MV-4-11 (cell line): ENCODE data around the gene DUSP3.
A peak's percentile ranks its signal among the peaks of the same experiment; 100 is the strongest.

Experiments
- DNase-seq: peaks from one replicate; lab custom pipeline; 2025; lab: John Stamatoyannopoulos, UW

Gene DUSP3

DNA sequence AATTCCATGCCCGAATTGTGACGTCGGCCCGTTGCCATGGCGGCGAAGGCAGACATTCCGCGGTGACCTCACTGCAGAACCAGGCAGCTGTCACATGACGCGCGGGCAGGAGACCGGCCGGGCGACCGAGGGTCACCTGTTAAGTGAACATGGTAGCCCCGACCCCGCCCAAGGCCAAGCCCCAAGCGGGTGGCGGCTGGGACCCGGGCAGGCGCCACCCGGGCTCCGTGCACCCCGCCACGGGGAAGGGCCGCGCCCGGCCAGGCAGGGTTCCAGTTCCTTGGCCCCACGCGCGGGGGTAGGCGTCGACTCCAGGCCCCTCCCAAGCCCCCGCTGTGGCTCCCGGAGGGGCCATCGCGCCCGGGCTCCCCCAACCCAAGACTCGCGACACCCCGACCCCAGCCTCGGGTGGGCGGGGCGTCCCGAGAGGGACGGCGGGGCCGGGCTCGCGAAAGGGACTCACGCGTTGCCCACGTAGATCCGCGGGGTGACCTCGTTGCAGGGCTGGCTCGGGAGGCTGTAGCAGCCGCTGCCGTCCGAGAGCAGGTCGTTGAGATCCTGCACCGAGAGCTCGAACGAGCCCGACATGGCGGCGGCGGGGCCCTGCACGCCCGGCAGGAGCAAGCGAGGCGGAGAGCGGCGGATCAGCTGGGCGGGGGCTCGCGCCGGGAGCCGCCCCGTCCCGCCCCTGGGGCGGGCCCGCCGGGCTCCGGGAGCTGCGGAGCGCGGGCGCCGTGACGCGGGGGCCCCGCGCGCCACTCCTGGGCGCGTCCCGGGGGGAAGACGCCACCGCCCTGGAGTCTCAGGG lies at the start of gene DUSP3:
TSS of gene DUSP3 (minus strand) at position 641 of the 808 bp plus-strand sequence. CDS start at position 588, 53 bp downstream.
- DNase-seq: peak; percentile 45

DNA sequence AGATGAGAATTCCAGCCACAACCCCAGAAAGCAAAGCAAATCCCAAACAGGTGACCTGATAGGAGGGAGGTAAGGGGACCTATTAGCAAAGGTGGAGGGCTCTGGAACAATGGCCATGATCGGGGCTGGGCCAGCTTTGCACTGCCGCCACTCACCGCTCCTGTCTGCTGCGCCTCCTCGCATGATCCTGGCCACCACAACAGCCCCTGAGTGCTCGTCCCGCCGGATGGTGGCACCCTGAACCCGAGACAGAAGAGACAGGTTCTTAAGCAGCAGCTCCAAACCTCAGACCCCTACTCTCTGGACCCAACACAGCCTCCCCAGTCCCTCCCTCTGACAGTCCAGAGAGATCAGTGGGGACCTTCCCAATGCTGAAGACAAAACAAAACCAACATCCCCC lies 48.8 kb upstream of the DUSP3 start:
- no peak for DNase-seq

DNA sequence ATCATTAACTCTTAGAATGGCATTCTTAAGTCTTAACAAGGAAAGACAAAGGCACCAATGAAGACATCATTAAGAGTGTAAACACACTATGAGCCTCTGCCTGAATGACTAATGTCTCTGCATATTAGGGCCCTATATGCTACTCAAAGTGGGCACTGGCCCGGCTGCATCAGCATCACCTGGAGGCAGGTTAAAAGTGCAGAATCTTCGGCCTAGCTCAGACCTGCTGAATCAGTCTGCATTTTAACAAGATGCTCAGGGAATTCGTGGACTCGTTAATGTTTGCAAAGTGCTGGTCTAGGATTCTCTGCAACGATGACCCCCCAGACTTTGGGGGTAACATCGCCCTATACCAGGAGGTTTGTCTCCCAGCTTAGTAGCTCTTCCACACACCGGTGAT lies 47.4 kb upstream of the DUSP3 start:
- DNase-seq: no peak

DNA sequence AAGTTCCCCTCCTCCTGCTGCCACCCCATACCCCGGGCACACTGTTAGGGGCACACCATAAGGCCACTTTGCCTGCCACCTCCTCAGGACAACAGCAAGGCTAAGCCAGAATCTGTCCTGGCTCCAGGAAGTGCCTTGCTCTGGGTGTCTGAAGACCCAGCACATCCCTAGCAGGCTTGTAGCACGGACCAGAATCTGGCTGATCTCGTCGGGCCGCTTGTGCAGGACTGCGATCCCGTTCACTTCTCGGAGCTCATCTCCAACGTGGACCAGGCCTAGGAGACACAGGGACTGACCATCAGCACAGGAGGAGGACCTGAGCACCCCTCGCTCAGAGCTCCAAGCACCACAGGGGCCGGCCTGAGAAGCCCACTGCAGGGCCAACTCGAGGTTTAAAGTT lies 46.8 kb upstream of the DUSP3 start:
- DNase-seq: no peak

DNA sequence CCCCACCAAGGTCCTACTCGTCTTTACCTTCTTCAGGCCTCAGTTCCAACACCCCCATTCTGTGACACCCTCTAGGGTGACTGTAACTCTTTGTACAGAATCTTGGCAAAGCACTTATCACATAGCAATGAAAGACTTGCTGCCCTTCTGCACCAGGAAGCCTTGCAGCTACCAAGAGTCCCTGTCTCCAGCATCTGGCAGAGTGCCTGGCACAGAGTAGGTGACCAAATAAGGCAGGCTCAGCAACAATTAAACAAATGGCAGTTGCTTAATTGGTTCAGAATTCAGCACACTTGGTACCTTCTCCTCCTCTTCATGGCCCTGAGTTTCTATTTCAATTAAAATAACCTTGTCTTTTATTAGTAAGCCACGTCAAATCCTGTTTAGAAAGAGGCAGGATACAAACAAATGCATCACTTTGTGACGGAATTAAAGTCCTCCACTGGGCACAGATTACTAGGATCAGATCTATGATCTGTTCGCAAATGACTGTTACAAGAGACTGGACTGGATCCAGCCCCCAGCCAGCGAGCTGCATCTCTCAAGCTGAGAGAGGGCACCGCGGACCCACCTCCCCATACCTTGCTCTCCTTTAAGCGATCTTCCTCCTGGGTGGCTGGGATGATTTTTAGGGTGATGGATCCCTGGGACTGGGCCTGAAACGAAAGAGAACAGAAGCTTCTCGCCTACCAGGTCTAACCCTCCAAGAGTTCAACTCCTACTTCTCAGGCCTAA lies 44.7 kb upstream of the DUSP3 start:
- DNase-seq: no peak

DNA sequence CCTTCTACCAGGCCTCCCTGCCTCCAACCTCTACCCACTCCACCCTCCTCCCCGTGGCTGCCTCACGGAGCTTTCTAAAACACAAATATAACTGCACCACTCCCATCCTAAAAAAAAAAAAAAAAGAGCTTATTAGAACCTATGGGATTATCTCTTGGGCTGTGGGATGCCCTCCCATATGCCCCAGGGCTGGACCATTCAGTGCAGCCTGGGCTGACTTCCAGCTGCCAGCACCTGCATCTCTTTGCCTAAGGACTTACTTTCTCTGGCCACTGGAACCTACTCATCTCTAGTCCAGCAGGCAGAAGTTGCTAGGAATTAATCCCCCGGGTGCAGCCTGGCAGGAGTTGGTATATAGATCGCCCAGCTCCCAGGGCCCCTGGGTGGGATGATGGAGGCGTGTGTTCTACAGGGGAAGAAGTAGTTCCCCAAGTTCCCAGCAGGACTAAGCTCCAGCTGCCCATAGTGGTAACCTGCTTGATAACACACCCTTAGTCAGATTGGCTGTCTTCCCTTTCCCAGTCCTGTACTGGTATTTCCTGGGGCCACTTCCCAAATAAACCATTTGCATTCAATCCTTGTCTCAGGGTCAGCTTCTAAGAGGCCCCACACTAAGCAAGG lies 43.9 kb upstream of the DUSP3 start:
- DNase-seq: no peak

DNA sequence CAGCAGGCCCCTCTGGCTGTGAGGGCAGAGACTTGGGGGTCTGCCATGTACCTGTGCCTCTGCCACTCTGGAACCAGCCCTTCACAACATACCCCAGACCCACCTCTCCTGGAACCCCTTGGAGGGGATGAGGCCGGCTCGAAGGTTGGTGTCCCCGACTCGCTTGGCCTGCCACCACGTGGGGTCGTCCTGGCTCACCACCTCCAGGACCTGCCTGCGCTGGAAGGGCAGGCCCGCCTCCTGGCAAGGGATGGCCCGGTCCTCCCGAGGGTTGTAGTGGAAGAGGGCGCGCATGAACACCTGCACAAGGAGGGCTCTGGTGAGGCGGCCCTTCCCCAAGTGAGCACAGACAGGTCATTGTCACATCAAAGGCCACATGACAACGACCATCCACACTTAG lies 42.0 kb upstream of the DUSP3 start:
- no peak for DNase-seq

DNA sequence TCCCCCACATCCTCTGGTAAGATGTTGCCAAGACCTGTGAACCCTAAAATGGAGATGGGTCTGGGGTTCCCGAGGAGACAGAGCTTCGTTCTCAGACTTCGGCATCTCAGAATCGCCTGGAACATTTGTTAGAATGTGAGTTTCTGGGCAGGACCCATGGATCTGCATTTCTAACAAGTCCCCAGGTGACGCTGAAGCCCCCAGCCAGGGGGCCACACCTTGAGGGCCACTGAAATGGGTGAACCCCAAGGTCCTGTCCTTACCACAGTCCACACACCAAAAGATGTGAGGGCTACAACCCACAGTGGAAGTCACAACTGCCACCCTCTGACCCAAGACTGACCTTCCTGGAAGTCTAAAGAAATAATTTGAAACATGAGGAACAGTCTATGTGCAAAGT lies 40.2 kb upstream of the DUSP3 start:
- no peak for DNase-seq

DNA sequence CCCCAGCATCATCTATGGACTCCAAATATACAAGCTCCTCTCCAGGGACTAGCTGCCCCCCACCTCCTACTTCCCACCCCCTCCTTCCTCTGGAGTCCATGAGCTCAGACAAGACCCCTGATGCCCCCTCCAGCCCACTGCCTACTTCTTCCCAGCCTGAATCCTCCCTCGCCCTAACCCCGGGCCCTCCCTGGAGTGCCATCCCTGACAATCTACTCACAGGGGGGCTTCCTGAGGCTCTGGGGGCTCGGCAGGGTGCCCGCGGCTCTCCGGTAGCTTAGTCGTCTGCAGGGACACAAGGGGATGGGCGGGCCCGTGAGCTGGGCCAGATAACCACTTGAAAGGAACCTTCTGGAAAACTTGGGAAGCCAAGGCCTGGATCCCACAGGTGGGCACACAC lies 39.0 kb upstream of the DUSP3 start:
- no peak for DNase-seq

DNA sequence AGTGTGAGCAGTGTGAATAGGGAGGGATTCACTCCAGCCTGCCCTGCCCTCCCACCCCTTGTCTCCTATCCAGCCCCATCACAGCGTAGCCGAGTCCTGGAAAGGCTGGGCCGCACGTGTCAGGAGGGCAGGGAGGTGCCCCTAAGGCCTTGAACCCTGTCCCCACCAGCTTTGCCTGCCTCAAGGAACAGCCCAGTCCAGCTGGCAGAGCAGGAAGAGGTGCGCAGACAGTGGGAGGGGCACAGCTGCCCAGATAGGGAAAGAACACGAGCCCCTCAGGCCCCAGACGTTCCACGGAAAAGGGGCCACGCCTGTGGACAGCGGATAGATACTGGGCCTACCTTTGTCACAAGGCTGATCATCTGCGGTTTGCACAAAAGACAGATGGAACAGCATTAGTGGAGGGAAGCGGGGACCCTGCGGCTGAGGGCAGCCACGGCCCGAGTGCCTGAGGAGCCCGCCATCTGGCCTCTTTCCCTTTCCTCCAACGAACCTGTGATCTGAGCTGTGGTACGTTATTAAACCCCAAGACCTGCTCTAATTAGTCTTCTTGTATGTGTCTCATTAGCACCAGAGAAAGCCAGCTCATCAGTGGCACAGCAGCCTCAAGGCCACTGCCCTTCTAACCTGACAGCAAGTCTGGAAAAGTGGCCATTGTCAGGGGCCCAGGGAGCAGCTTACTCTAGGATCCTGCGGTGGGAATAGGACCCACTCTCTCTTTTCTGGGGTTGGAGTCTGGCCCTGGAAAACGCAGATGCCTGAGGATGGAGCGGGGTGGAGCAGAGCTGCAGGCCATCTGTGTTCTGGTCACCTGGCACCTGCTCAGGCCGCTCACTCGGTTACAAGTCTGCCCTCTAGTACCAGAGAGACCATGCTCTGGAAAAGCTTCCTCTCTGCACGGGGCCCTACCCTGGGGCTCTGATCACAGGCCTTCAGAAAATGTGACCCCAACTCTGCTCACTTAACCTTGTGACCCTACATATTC lies 37.9 kb upstream of the DUSP3 start:
- DNase-seq: no peak

DNA sequence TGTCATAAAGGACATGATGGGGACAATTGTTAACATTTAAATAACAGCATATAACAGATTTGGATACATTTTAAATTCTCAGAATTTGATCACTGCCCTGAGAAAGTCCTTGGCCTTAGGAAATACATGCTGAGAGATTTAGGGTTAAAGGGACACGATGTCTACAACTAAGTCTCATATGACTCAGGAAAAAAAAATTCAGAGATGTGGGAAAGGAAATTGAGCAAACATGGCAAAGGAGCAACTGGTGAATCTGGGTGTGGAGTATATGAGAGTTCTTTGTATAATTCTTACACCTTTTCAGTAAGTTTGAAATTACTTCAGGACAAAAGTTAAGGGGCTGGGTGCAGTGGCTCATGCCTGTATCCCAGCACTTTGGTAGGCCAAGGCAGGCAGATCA lies 35.9 kb upstream of the DUSP3 start:
- peak; percentile 35 for DNase-seq

DNA sequence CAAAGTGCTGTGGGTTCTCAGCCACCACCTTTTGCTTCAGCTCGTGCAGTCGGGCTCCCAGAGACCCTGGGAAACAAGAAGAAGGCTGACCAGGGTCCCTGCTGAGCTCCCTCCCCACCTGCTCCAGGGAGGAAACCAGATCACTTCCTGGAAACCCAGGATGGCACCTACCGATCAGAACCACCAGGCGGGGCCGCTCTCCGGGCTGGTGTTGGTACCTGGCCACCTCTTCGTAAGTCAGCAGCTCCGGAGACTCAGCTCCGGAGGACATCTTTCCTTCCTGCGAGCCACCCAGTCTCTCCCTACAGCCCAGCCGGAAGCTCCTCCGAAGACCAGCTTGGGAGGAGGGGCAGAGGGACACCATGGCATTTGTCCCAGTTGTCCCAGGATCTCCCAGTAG lies 35.2 kb upstream of the DUSP3 start:
- no peak for DNase-seq

DNA sequence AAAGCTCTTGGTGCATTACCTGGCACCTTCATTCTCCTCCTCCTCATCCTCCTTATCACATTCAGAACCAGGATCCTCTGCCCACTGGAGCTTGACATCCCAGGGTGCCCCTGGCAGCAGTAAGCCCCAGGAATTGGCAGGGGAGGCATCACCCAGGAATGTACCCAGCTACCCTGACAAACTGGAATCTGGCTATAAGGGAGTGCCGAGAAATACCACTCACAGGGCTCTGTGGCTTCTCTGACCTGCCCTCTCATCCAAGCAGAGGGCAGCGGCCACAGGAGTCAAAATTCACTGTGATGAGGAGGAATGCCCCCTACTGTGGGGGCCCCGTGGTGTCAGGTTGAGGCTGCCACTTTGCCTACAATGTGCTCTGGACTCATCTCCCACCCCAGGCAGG lies 34.6 kb upstream of the DUSP3 start:
- no peak for DNase-seq

DNA sequence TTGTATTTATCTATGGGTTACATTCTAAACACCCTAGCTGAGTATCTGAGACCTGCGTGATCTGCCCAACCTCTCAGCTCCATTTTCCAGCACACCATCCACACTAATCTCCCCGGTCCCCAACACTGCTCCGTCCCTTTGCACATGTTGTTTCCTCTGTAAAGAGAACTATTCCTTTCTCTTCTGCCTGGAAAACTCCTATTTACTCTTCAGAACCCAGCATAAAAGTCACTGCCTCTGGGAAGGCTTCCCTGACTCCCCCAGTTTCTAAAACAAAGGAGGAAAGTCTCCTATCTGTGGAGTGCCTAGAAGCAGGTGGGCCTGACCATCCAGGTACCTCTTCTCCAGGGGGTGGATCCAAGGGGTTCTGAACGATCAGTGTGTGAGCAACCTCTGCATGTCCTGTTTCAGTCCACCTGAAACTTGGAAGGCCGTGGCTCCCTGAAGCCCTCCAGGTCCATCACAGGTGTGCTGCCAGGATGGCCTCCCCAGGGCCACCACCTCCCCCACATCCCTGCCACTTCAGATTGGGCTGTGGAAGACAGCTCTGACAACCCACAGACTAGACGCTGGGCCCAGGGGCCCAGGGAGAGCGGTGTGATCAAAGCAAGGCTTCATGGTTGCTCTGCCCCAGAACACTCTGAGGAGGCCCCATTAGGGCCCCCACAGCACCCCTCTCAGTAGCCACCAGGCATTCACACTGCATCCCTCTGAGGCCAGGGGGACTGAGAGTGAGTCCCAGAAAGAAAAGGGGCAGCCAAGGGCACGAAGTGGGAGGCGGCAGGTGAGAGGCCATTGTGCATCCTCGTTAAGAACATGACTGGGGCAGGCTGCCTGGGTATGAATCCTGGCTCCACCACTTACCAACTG lies 33.9 kb upstream of the DUSP3 start:
- no peak for DNase-seq

DNA sequence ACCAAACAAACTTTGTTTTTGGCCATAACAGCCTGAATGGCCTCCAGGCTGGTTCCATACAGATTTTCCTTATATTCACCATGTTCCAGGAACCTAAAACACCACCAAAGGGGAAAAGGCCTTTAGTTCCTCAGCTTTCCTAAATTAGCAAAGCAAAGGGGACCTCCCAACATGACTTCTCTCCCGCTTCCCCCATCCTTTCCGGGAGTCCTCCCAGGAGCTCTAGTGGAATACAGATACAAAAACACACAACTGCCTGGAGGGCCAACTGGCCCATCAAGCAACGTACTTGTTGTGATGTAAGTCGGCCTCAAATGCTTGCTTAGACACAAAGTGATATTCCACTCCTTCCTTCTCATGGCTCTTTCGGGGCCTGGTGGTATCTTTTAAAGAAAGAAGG lies 32.0 kb upstream of the DUSP3 start:
- DNase-seq: no peak

DNA sequence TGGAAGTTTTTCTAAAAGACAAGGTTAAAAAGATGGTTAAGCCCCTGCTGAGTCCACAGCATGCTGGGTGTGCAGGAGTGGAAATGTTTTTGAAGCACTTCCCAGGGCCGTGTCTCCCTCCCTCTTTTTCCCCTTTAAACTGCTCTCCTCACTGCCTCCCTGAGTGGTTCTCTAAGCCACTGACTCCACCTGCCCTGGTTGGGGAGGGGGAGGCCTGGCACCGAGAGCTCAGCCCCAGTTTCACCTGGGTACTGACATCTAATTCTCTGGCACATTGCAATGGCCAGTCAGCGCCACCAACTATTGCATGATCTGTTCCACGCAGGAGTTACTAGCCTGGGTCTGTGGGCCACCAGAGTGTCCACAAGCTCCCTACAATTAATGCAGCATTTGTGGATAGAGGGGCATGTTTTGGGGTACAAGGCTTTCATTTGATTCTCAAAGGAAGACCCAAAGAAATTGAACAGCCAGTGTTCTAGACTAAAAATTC lies 31.5 kb upstream of the DUSP3 start:
- no peak for DNase-seq

DNA sequence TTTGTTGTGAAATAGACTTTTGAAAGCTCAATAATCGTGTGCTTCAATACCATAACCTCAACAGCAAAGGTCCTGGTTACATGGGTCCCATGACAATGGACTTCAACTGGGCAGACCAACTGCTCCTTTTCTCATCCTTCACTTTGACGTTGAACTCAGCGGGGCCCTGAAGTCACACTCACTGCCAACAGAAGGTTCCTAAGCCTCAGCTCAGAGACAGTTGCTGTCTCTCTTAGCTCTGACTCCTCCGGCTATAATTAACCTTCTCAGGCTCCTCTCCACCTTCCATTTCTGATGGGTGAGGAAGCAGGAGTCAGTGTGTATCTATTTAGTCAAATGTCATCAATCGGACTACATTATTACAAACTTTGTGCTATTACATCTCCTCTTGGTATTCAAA lies 30.3 kb upstream of the DUSP3 start:
- no peak for DNase-seq

DNA sequence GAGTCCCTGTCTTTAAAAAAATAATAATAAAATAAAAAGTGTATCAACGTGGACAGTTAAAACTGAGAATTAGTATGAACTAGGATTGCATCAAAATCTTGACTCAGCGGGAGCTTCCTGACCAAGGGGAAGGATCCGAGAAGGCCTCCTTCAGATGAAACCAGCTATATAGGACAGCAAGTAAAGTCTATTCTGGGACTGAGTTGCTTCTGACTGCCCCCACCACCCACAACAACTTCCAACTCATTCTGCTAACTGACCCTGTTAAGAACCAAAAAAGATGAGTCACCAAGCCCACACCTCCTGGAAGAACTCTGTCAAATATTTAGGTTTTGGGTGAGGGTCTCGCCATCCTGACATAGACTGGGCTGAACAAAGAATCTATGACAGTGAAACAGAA lies 29.3 kb upstream of the DUSP3 start:
- peak; percentile 13 for DNase-seq

DNA sequence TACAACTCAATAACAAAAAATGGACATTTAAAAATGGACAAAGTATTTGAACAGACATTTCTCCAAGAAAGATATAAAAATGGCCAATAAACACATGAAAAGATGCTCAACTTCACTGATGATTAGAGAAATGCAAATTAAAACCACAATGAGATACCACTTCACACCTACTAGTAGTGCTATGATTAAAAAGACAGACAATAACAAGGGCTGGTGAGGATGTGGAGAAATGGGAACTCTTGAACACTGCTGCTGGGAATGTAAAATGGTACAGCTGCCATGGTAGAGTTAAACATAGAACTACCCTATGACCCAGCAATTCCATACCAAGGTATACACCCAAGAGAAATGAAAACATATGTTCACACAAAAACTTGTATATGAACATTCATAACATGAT lies 26.3 kb upstream of the DUSP3 start:
- DNase-seq: no peak

DNA sequence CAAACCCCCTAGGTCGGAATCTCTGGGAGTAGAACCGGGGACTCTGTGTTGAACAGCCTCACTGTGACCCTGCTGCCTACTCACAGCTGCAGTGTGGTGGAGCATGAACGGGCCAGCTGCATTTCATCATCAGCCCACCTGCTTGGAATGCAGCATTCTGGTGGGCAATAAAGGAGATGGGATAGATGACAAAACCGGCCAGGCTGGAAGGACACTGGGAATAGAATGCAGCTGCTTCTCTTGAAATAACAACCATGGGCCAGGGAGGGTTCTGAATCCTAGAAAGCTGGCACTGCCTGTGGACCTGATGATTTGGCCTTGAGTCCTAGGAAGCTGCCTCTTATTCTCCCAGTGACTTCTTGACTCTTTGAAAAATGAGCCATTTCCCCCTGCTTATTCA lies 25.0 kb upstream of the DUSP3 start:
- no peak for DNase-seq

DNA sequence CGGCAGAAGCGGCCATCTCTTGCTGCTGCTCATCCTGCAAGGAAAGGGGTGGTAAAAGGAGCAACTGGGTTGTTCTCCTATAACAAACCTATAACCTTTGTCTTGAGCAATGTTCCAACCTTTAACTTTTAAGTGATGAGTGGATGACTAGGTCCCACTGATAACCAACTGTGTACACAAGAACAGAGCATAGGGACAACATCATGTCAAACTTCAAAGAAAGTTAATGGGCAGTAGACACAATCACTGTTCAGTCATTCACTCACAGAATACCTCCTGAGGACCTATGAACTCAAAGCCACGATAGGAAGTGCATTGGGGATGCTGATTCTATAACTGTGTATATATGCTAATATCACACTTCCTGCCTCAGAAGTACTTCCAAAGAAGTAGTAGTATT lies 23.1 kb upstream of the DUSP3 start:
- DNase-seq: no peak
